Ishikawa (cell line): ENCODE results near the gene GDI2.

Experiments
- CEBPB ChIP-seq: IDR thresholded peaks from 2 replicates; pipeline ENCODE4 v1.6.1; 2012
- CREB1 ChIP-seq: IDR thresholded peaks from 2 replicates; pipeline ENCODE4 v1.6.1; 2012; ENCODE audit warnings: low read depth
- EGR1 ChIP-seq: IDR thresholded peaks from 2 replicates; pipeline ENCODE4 v1.6.1; 2012
- EP300 ChIP-seq: IDR thresholded peaks from 2 replicates; pipeline ENCODE4 v1.6.1; 2012; ENCODE audit warnings: borderline replicate concordance
- MAX ChIP-seq: IDR thresholded peaks from 2 replicates; pipeline ENCODE4 v1.6.1; 2012
- NFIC ChIP-seq: IDR thresholded peaks from 2 replicates; pipeline ENCODE4 v1.6.1; 2012
- RAD21 ChIP-seq: IDR thresholded peaks from 2 replicates; pipeline ENCODE4 v1.6.1; 2012; ENCODE audit warnings: low read depth
- REST ChIP-seq: IDR thresholded peaks from 2 replicates; pipeline ENCODE4 v1.6.1; 2012; ENCODE audit warnings: low read depth, mild to moderate bottlenecking
- TAF1 ChIP-seq: IDR thresholded peaks from 2 replicates; pipeline ENCODE4 v1.6.1; 2012; ENCODE audit warnings: low read depth, mild to moderate bottlenecking
- TCF12 ChIP-seq: IDR thresholded peaks from 2 replicates; pipeline ENCODE4 v1.6.1; 2012; ENCODE audit warnings: low read depth
- TEAD4 ChIP-seq: IDR thresholded peaks from 2 replicates; pipeline ENCODE4 v1.6.1; 2012
- YY1 ChIP-seq: IDR thresholded peaks from 2 replicates; pipeline ENCODE4 v1.6.1; 2012; ENCODE audit warnings: low read depth
- ZBTB7A ChIP-seq: IDR thresholded peaks from 2 replicates; pipeline ENCODE4 v1.6.1; 2012; ENCODE audit warnings: low read depth
- TF ChIP-seq, protein P1 (sequence below): IDR thresholded peaks from 2 replicates; pipeline ENCODE4 v1.6.1; 2012

GRCh38 chr10:5766189-5766588, 47.0 kb downstream of the GDI2 start:
- no peak for TF ChIP-seq TAF1
- no peak for TF ChIP-seq ZBTB7A
- no peak for TF ChIP-seq EGR1
- TF ChIP-seq MAX = no peak
- no peak for TF ChIP-seq CREB1
- TF ChIP-seq NFIC = no peak
- no peak for TF ChIP-seq EP300
- no peak for TF ChIP-seq TEAD4
- TF ChIP-seq RAD21 = no peak
- no peak for TF ChIP-seq CEBPB
- TF ChIP-seq REST = no peak
- TF ChIP-seq TCF12 = no peak
- TF ChIP-seq YY1 = no peak
- TF ChIP-seq, protein P1, sequence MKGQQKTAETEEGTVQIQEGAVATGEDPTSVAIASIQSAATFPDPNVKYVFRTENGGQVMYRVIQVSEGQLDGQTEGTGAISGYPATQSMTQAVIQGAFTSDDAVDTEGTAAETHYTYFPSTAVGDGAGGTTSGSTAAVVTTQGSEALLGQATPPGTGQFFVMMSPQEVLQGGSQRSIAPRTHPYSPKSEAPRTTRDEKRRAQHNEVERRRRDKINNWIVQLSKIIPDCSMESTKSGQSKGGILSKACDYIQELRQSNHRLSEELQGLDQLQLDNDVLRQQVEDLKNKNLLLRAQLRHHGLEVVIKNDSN = no peak
